K562 (cell line): ENCODE measurements around the gene CDH7. TPM values are rescaled to one million over a fixed set of nuclear protein-coding genes. Genes with fewer than 3 reads are reported as not detected.

ENCODE experiments used
- ATAC-seq: fragments of 200-7000 bp; cut with Tn5 transposase; 3 replicates; pipeline ENCODE4 v1.9.1; 2020; ENCODE audit warnings: moderate library complexity
- BruUV-seq: library from RNA; stranded (reverse); fragments of 400-500 nt; replicated peaks from 2 replicates; lab custom pipeline; 2021; lab: Mats Ljungman, UMichigan
- CTCF ChIA-PET: fragments of 300-600 bp; formaldehyde crosslinking; extraction: SDS; loops from one replicate; lab custom pipeline; 2021; ENCODE audit warnings: low intra/inter-chr PET ratio; lab: Yijun Ruan, JAX
- POLR2A ChIA-PET: fragments of 300-600, 350-650 bp; sonication (Branson Sonifier 250); formaldehyde crosslinking; extraction: SDS; loops from one replicate; lab custom pipeline; 2021; ENCODE audit warnings: antibody characterized with exemption, inconsistent platforms; lab: Yijun Ruan, JAX
- DNase-seq, 4 experiments: peaks; one replicate each; pipeline versions ENCODE4 v3.0.0 to v3.0.0-alpha.2; 2011 to 2018; ENCODE audit warnings: low spot score in 3 of 4, mixed read lengths in 3 of 4; ENCODE audit errors: extremely low read depth in 1 of 4
- FAIRE-seq: peaks from 2 replicates; lab custom pipeline; 2011; peaks lifted over from hg19 to GRCh38; lab: Jason Lieb, UNC
- H2AFZ ChIP-seq: 2 replicates; pipeline ENCODE4 v1.6.0; 2011; ENCODE audit warnings: low read depth, low read length, control low read depth, inconsistent platforms
- H3K27ac ChIP-seq: fragments of 200-600 bp; 3 replicates; pipeline ENCODE4 v1.8.0; 2011; ENCODE audit warnings: low read depth, mild to moderate bottlenecking, control low read depth, inconsistent platforms, low read length, moderate library complexity, mixed read lengths; ENCODE audit errors: extremely low read depth
- H3K27me3 ChIP-seq, 2 experiments: fragments of 300-600 bp in 1 of 2; 2 replicates in 1 of 2; 3 replicates in 1 of 2; pipeline versions ENCODE4 v1.6.0 to v1.8.0; 2011; ENCODE audit warnings: inconsistent platforms in 2 of 2, low read length in 2 of 2, mild to moderate bottlenecking in 1 of 2, mixed read lengths in 1 of 2, moderate library complexity in 1 of 2; ENCODE audit not compliant: control insufficient read depth in 2 of 2, insufficient read depth in 2 of 2
- H3K36me3 ChIP-seq: fragments of 300-600 bp; 3 replicates; pipeline ENCODE4 v1.8.0; 2011; ENCODE audit warnings: mild to moderate bottlenecking, low read length, inconsistent platforms; ENCODE audit not compliant: control insufficient read depth, insufficient read depth
- H3K4me1 ChIP-seq, 2 experiments: fragments of 200-600 bp in 1 of 2; replicated peaks in 1 of 2; 2 replicates in 1 of 2; 3 replicates in 1 of 2; pipeline versions ENCODE4 v1.5.1 to v1.8.0; 2011; ENCODE audit warnings: inconsistent platforms in 2 of 2, low read length in 2 of 2, mild to moderate bottlenecking in 1 of 2, mixed read lengths in 1 of 2, moderate library complexity in 1 of 2; ENCODE audit not compliant: control insufficient read depth in 2 of 2, insufficient read depth in 2 of 2
- H3K4me2 ChIP-seq: 2 replicates; pipeline ENCODE4 v1.6.1; 2011; ENCODE audit warnings: low read length, control low read depth, inconsistent platforms, mixed read lengths; ENCODE audit not compliant: insufficient read depth
- H3K4me3 ChIP-seq: fragments of 200-600 bp; sonication (generic), shearing (Covaris generic); 2 replicates; pipeline ENCODE4 v1.5.1; 2016; ENCODE audit warnings: control low read depth, inconsistent platforms
- H3K79me2 ChIP-seq: fragments of 200-600 bp; 3 replicates; pipeline ENCODE4 v1.8.0; 2011; ENCODE audit warnings: low read length, inconsistent platforms; ENCODE audit not compliant: control insufficient read depth, insufficient read depth
- H3K9ac ChIP-seq, 2 experiments: 2 replicates each; pipeline versions ENCODE4 v1.6.0 to v1.6.1; 2011; ENCODE audit warnings: low read depth in 2 of 2, low read length in 2 of 2, control low read depth in 1 of 2, inconsistent platforms in 1 of 2, mild to moderate bottlenecking in 1 of 2, mixed read lengths in 1 of 2; ENCODE audit not compliant: insufficient read depth in 1 of 2
- H3K9me1 ChIP-seq: one replicate; pipeline ENCODE4 v1.6.0; 2011; ENCODE audit warnings: inconsistent platforms, mild to moderate bottlenecking, low read length, moderate library complexity; ENCODE audit not compliant: control insufficient read depth, insufficient read depth
- H3K9me3 ChIP-seq: replicated peaks from 2 replicates; pipeline ENCODE4 v1.5.1; 2011; ENCODE audit warnings: low read depth, low read length, inconsistent platforms; ENCODE audit not compliant: control insufficient read depth, insufficient read depth
- H4K20me1 ChIP-seq: replicated peaks from 2 replicates; pipeline ENCODE4 v1.6.1; 2011; ENCODE audit warnings: low read length, inconsistent platforms, mixed read lengths; ENCODE audit not compliant: control insufficient read depth, insufficient read depth
- GATAD2A ChIP-seq: fragments of 450-650 bp; IDR thresholded peaks from 2 replicates; pipeline ENCODE4 v1.6.1; 2017
- LARP7 ChIP-seq: fragments of 450-650 bp; IDR thresholded peaks from 2 replicates; pipeline ENCODE4 v1.6.1; 2016
- MTA3 ChIP-seq: fragments of 450-650 bp; formaldehyde crosslinking; IDR thresholded peaks from 2 replicates; pipeline ENCODE4 v1.6.1; 2017; ENCODE audit warnings: mild to moderate bottlenecking, borderline replicate concordance
- TSHZ1 ChIP-seq: fragments of 250-450 bp; sonication (Bioruptor Pico); IDR thresholded peaks from 2 replicates; pipeline ENCODE4 v1.4.0; 2020; ENCODE audit warnings: mild to moderate bottlenecking, moderate library complexity
- ZBTB33 ChIP-seq: sonication (generic); formaldehyde crosslinking; IDR thresholded peaks from 2 replicates; pipeline ENCODE4 v1.8.1; 2023; ENCODE audit warnings: mild to moderate bottlenecking, missing genetic modification reagents
- ZFP1 ChIP-seq: fragments of 450-650 bp; formaldehyde crosslinking; IDR thresholded peaks from 2 replicates; pipeline ENCODE4 v1.4.0; 2020; ENCODE audit warnings: mild to moderate bottlenecking, mixed read lengths
- ZNF75A ChIP-seq: fragments of 450-650 bp; formaldehyde crosslinking; IDR thresholded peaks from 2 replicates; pipeline ENCODE4 v1.4.0; 2020; ENCODE audit warnings: mild to moderate bottlenecking
- WGBS: fragments of 100-300 bp; shearing (Covaris generic); methylation state at CpG from one replicate; pipeline ENCODE4 v1.1.6; 2016; ENCODE audit warnings: low coverage, mixed read lengths; ENCODE audit not compliant: insufficient coverage; ENCODE audit errors: missing lambda C conversion rate; 5-methylcytosine and 5-hydroxymethylcytosine counted together
- in situ Hi-C: fragments of 300-500 bp; cut with MboI; formaldehyde crosslinking; loops from 4 replicates; pipeline ENCODE4 v1.15.0; 2018; ENCODE audit warnings: inconsistent platforms, mixed read lengths
- intact Hi-C: fragments of 100-400 bp; cut with micrococcal nuclease; formaldehyde crosslinking; loops from 2 replicates; pipeline ENCODE4 v1.14.2; 2022
- polyA plus RNA-seq, 8 experiments: library from polyadenylated mRNA; depleted of rRNA in 4 of 8; stranded (reverse) in 5 of 8; unstranded in 3 of 8; fragments of >200 nt; fragmentation: Nextera tagmentation in 2 of 8; fragmentation: Illumina TruSeq in 1 of 8; extraction: Ambion mirVana in 2 of 8; extraction: Trizol in 1 of 8; gene quantifications; 2 replicates each; pipeline versions ENCODE4 v1.2.1 to v1.2.3, GENCODE V29; 2011 to 2014; ENCODE audit warnings: inconsistent platforms in 1 of 8, missing spikeins in 1 of 8
- total RNA-seq, 7 experiments: library from RNA; depleted of rRNA in 6 of 7; stranded (reverse); fragments of >200 nt in 6 of 7; fragmentation: Illumina TruSeq in 2 of 7; extraction: Trizol in 2 of 7; gene quantifications; 2 replicates each; pipeline versions ENCODE4 v1.2.1 to v1.2.3, GENCODE V29; 2011 to 2021; ENCODE audit warnings: low replicate concordance in 1 of 7

CDH7 gene
- total and polyA plus RNA-seq, 9 of the 15 experiments (the other 6 are each of a cell fraction or from before 2014, with no cell fraction given), result 0.01 to 0.07 (median 0.05) TPM; not detected in 6

- no peak for TF ChIP-seq TSHZ1 (CRISPR knock-in tag)
- TF ChIP-seq ZFP1 (CRISPR knock-in tag), result no peak
- no peak for TF ChIP-seq LARP7
Observed at GRCh38 chr18:65922103-65922502, 171.3 kb downstream of the CDH7 start (continued).

GRCh38 chr18:65924904-65925303 lies 174.1 kb downstream of the CDH7 start:
- in situ Hi-C loops, result no loop called here
- TF ChIP-seq ZNF75A (CRISPR knock-in tag), result no peak
- no peak for TF ChIP-seq GATAD2A
- TF ChIP-seq ZBTB33 (CRISPR knock-in tag), result no peak
- TF ChIP-seq MTA3, result no peak
- 6% methylated on average over 3 of the region's 3 CpGs for WGBS
- no peaks in the 10 kb centered on the region for H3K79me2 ChIP-seq
- H3K9ac ChIP-seq, result no peak overlapping the region
- H3K4me1 ChIP-seq, result no peaks in the 10 kb centered on the region
- no peak overlapping the region for H3K27ac ChIP-seq
- BruUV-seq, result no TSS peak
- H2AFZ ChIP-seq, result no peak overlapping the region
- no peaks in the 10 kb centered on the region for H4K20me1 ChIP-seq
- H3K4me3 ChIP-seq, result no peak overlapping the region
- H3K36me3 ChIP-seq, result no peaks in the 10 kb centered on the region
- POLR2A ChIA-PET, result no interaction called here
- CTCF ChIA-PET, result interaction anchor here (0.6 kb wide), 1 partner anchor 16 kb away, joined by 3 read pairs; no protein-coding TSS in a partner anchor
- intact Hi-C loops, result no loop called here
- no peak for FAIRE-seq
- no peaks in the 10 kb centered on the region for H3K9me1 ChIP-seq
- no peaks in the 10 kb centered on the region for H3K9me3 ChIP-seq
- no peak for DNase-seq
- no peak for ATAC-seq
- no peak overlapping the region for H3K4me2 ChIP-seq
- no peaks in the 10 kb centered on the region for H3K27me3 ChIP-seq
